ENCODE data around the gene SERTAD3. TPM values are rescaled to one million over a fixed set of nuclear protein-coding genes. Genes with fewer than 3 reads are reported as not detected.

Gene SERTAD3
- total RNA-seq, 2 donors from 2014 or later, result 26.5 to 36.0 TPM

DNA sequence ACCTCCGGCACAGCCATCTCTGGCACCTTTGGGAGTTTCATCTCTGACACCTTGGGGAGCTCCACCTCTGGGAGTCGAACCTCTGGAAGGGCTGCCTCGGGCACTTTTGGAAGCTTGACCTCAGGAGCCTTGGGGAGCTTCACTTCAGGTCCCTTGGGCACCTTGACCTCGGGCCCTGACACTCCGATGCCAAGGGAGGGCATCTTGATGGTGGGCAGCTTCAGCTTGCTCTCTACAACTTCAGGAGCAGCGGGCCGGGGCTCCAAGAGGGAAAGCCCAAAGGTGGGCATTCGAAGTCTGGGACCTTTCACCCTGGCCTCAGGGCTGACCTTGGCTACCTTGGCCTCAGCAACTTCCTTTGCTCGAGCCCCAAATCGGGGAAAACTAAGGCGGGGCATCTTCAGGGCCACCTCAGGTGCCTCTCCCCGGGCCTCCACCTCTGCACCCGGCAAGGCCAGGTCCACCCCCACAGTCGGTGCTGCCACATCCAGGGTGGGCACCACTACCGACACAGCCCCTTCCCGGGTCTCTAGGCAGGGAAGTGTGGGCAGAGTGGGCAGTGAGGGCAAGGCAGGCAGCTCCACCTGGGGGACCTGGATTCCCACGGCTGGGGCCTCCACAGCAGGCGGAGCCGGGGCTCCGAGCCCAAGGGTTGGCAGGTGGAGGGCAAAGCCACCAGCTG is 47.1 kb downstream of the SERTAD3 start:
- H3K9ac ChIP-seq (ENCODE audit: low read depth in 2 of 2, low read length in 2 of 2), result no peak overlapping the region
- H3K27ac ChIP-seq, result no peak overlapping the region
- H3K36me3 ChIP-seq, result no peaks in the 10 kb centered on the region
- no peaks in the 10 kb centered on the region for H3K4me1 ChIP-seq
- no peak for DNase-seq
- H3K9me3 ChIP-seq, result no peaks in the 10 kb centered on the region
- intact Hi-C loops (cut with DNase I), result no loop called here
- TF ChIP-seq, protein P1, sequence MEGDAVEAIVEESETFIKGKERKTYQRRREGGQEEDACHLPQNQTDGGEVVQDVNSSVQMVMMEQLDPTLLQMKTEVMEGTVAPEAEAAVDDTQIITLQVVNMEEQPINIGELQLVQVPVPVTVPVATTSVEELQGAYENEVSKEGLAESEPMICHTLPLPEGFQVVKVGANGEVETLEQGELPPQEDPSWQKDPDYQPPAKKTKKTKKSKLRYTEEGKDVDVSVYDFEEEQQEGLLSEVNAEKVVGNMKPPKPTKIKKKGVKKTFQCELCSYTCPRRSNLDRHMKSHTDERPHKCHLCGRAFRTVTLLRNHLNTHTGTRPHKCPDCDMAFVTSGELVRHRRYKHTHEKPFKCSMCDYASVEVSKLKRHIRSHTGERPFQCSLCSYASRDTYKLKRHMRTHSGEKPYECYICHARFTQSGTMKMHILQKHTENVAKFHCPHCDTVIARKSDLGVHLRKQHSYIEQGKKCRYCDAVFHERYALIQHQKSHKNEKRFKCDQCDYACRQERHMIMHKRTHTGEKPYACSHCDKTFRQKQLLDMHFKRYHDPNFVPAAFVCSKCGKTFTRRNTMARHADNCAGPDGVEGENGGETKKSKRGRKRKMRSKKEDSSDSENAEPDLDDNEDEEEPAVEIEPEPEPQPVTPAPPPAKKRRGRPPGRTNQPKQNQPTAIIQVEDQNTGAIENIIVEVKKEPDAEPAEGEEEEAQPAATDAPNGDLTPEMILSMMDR (IDR thresholded peaks at IDR 0.05), result no peak
- H3K27me3 ChIP-seq, result no peaks in the 10 kb centered on the region
- no peak overlapping the region for H3K4me3 ChIP-seq

DNA sequence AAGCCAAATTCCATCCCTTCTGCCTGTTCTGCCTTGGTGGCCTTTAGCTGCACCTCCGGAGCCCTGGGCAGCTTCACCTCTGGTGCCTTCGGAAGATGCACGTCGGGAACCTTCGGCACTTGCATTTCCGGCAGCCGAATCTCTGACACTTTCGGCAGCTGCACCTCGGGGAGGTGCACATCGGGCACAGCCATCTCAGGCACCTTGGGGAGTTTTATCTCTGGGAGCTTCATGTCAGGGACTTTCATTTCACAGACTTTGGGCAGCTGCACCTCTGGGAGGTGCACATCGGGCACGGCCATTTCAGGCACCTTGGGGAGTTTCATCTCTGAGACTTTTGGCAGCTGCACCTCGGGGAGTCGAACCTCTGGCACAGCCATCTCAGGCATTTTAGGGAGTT is 48.2 kb downstream of the SERTAD3 start:
- no peak for DNase-seq
- Histone ChIP-seq H3K36me3 (no peaks in the 10 kb centered on the region), H3K27me3 (no peaks in the 10 kb centered on the region), H3K9ac (ENCODE audit: low read depth in 2 of 2, low read length in 2 of 2) (no peak overlapping the region), H3K4me1 (no peaks in the 10 kb centered on the region), H3K4me3 (no peak overlapping the region), H3K27ac (no peak overlapping the region), H3K9me3 (no peaks in the 10 kb centered on the region)
- TF ChIP-seq, protein P1 (IDR thresholded peaks at IDR 0.05), result no peak
- intact Hi-C loops (cut with DNase I), result no loop called here

DNA sequence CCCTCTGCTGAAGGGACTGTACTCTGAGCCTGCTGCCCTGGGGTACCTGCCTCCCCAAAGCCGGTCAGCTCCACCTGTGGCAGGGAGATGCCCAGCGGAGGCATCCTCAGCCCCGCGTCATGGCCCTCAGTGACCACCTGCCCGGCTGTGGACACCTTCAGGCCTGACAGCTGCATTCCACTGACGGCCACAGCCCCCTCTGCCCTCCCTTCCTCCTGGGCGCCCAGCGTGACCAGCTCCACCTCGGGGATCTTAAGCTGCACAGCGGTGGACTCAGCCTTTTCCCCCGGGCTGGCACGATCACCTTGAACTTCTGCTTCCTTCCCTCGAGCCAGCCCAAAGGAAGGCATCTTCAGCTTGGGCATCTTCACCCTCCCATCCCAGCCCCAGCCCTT is 49.3 kb downstream of the SERTAD3 start:
- Histone ChIP-seq H3K27me3 (no peaks in the 10 kb centered on the region), H3K9me3 (no peaks in the 10 kb centered on the region), H3K27ac (no peak overlapping the region), H3K9ac (ENCODE audit: low read depth in 2 of 2, low read length in 2 of 2) (no peak overlapping the region), H3K36me3 (no peaks in the 10 kb centered on the region), H3K4me3 (no peak overlapping the region), H3K4me1 (no peaks in the 10 kb centered on the region)
- TF ChIP-seq, protein P1 (IDR thresholded peaks at IDR 0.05), result no peak
- intact Hi-C loops (cut with DNase I), result no loop called here
- DNase-seq, result no peak

DNA sequence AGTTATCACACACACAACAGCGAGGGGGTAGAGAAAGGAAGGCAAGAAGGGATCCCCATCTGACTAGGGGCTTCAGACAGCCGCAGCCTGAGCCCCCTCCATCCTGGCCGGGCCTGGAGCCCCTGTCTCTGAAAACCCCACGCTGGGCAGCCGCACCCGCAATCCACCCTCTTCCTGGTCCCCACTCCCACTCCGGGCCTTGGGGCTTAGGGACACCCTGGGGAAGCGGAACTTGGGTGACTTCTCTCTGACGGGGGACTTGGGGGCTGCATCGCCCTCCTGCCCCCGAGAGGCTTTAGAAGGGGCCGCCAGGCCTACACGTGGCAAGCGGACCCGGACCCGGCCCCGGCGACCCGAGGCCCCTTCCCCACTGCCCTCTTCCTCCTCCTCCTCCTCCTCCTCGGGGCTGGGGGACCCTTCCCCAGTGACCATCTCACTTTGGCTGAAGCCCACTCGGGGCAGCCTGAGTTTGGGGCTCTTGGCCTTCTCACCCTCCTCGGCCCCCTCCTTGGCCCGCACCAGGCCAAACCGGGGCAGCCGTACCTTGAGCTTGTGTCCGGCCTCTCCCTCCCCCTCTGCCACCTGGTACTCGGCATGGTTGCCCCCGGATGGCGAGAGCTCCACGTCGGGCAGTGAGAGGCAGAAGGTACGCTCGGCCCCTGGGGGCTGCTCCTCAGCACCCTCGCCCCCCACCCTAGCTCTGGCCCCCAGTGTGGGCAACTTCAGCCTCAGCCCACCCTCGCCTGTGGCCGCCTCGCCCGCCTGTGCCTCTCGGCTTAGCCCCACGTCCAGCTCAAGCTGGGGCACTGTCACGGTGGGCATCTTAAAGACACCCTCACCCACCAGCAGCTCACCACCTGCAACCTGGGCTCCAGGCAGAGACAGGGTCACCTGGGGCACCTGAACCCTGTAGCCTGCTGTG is 50.0 kb downstream of the SERTAD3 start:
- H3K4me3 ChIP-seq, result no peak overlapping the region
- TF ChIP-seq, protein P1 (IDR thresholded peaks at IDR 0.05), result no peak
- H3K4me1 ChIP-seq, result no peaks in the 10 kb centered on the region
- intact Hi-C loops (cut with DNase I), result no loop called here
- H3K9me3 ChIP-seq, result no peaks in the 10 kb centered on the region
- H3K27me3 ChIP-seq, result no peaks in the 10 kb centered on the region
- no peak overlapping the region for H3K27ac ChIP-seq
- no peak overlapping the region for H3K9ac ChIP-seq (ENCODE audit: low read depth in 2 of 2, low read length in 2 of 2)
- no peak for DNase-seq
- no peaks in the 10 kb centered on the region for H3K36me3 ChIP-seq

DNA sequence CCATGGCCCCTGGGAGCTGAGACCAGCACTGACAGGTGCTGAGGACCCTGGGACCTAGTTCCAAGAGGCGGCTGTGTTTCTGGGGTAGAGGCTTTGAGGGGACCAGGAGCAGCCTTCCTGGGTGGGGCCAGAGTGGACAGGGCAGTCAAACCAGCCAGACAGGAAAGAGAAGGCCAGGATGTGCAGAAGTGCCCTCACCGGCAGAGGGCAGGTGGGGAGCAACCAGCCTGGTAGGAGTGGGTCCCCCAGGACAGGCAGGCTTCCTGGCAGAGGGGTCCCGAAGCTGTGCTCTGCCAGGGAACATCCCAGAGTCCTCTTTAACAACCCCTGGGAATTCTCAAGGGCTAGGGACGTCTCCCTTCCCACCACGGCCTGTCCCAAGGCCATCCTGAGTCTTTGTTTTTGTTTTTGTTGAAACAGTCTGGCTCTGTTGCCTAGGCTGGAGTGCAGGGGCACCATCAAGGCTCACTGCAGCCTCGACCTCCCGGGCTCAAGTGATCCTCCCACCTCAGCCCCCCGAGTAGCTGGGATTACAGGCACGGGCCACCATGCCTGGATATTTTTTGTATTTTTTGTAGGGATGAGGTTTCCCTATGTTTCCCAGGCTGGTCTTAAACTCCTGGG is 51.1 kb downstream of the SERTAD3 start:
- H3K4me3 ChIP-seq, result no peak overlapping the region
- no peak overlapping the region for H3K27ac ChIP-seq
- no peaks in the 10 kb centered on the region for H3K36me3 ChIP-seq
- TF ChIP-seq, protein P1 (IDR thresholded peaks at IDR 0.05), result peak; percentile 23
- H3K4me1 ChIP-seq, result no peaks in the 10 kb centered on the region
- peak; percentile 43 for DNase-seq
- H3K9ac ChIP-seq (ENCODE audit: low read depth in 2 of 2, low read length in 2 of 2), result no peak overlapping the region
- intact Hi-C loops (cut with DNase I), result no loop called here
- H3K27me3 ChIP-seq, result no peaks in the 10 kb centered on the region
- H3K9me3 ChIP-seq, result no peaks in the 10 kb centered on the region

Measured in colonic mucosa (tissue), 4 donors.